ENCODE data around the gene NSUN6.
"Not testable (repeated sequence)": the region's sequence is repeated elsewhere in the genome, so short reads cannot be mapped to it uniquely, and the experiment has no call there.

The NSUN6 gene

DNA sequence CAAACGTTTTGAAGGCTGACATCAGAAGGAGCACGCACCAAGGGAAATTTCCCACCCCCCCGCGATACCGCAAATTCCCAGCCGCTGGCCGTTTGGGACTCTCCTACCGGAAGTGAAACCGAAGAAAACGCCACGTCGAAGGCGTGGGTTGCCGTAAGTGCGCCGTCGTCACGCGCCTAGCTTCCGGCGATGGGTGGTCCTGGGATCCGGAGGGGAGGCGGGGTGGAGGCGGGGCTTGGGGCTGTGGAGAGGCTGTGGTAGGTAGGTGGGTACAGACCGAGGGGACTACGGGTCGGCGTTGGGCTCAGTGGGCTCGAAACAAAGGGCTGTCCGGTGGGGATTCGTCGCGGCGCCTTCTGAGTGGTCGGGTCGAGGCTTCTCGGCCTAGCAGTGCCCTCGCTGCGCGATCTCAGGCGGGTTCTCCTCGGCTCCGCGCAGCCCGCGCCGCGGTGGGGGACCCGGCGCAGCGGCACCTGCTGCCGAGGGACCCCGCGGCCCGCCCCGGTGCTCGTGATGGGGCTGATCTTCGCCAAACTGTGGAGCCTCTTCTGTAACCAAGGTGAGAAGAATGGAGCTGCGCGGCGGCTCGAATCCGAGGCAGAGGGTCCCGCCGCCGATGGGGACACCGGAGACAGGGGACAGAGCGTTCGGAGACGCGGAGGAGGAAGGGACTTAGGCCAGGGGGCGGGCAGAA is 7.9 kb upstream of the NSUN6 start, which contains the start of gene ARL5B:
TSS of gene ARL5B (plus strand) at position 307 of the 694 bp plus-strand sequence. CDS start at position 514, 207 bp downstream.
- DNase-seq, result peak; percentile 97

DNA sequence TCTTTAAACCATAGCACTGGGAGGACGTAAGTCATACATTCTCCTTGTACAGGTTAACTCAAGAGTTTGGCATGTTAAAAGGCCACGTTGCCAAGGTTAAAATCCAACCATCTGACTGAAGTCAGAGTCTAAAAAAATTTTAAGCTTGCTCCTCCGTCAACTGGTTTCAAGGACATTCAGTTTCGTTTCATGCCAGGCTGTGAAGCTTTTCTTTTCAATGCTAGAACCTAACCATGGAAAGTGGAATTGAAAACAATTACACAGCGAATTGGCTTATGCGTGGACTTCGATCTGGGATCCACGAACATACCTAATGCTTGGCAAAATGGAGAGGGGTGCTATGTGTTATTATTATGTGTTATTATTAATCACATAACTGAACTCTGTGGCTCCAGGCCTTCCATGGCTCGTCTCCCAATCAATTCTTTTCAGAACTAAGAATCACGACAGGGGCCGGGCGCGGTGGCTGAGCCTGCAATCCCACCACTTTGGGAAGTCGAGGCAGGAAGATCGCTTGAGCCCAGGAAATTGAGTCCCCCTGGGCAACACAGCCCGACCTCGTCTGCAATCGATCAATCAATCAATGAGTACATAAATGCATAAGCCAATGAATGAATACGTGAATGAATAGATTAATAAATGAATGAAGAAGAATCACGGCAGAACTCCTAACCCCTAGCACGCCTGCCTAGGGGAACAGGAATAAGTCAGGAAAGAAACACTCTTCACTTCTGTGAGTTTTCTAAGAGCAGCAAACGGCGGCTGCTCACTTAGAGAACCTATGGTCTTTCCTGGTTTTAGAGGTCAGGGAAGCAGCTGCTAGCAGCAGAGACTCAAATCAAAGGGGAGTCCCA is 7.1 kb upstream of the NSUN6 start:
- no peak for DNase-seq

DNA sequence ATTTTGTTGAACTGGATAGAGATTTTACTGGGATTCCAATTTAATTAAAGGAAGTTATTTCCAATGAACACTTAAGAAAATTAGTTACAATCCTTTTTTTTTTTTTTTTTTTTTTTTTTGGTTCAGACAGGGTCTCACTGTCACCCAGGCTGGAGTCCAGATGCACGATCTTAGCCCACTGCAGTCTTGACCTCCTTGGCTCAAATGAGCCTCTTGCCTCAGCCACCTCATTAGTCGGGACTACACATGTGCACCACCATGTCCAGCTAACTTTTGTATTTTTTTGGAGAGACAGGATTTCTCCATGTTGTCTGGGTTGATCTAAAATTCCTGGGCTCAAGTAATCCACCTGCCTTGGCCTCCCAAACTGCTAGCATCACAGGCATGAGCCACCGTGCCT is 5.3 kb upstream of the NSUN6 start:
- no peak for DNase-seq

DNA sequence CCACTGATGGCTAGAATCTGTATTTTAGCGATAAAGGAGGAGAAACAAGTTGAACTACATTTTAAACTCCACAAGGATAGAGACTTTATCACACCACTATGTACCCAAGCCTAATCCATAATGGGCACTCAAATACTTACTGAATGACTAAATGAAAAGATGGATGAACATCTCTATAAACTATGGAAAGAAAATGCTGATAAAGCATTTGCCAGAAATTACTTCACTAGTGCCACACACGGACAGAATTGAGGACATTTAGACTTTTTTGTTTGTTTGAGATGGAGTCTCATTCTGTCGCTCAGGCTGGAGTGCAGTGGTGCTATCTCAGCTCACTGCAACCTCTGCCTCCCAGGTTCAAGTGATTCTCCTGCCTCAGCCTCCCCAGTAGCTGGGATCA is 1.7 kb upstream of the NSUN6 start:
- DNase-seq, result no peak

DNA sequence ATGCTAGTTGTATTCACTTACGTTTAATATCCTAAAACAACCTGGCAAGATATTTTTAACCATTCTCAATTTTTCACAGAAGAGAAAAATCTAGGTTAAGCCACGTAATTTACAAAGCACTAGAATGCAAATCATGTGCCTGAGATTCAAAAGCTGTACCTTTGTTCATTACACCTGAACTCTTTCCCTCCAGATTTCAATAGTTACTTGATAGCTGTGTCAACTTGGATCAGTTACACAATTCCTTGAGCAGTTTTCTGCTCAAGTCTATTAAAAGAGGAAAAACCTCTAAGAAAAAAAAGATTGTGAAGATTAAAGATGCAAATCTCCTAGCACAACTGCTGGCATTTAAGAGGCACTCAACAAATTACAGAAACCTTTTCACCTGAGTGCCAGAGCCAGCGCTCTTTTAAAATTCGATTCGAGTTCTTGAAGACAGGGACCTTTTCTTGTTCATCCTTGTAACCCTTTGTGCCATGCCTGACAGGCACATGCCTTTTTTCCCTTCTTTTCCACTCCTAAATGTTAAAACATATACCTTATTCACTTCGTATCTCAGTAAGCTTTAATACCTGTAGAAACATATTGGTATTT is 886 bp downstream of the NSUN6 start:
- DNase-seq, result peak; percentile 21

DNA sequence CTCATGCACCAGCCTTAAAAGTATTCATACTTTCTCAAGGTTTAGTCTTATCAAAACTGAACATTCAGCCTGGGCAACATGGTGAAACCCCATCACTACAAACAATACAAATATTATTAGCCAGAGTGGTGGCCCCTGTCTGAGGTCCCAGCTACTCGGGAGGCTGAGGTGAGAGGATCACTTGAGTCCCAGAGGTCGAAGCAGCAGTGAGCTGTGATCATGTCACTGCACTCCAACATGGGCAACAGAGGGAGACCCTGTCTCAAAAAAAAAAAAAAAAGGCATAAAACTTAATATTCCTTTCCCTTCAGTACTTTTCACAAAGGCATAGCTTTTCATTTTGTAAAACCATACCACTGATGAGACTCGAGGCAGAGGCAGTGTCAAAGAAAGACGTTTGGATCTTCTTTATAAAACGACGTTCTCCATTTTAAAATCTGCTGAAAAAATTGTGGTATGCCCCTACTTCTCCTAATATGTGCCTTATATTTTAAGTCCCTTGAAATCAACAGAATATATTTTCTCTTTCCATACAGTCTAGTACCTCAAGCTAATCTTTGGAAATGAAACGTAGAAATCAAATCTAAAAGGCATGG is 1.9 kb downstream of the NSUN6 start:
- peak; percentile 11 for DNase-seq

DNA sequence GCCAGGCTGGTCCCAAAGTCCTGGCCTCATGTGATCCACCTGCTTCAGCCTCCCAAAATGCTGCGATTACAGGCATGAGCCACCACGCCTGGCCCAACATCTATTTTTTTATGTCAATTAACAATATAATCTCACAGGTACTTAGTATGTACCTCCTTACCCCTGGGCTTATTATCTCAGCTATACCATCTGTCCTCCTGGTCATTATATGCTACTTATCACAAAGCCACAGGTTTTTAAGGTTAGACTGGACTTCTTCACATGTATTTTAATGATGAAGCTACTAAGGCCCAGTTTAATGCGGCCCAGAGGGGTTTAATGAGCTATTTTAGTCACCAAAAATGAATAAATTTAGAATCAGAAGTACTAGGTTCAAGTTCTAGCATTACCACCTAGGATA is 3.4 kb downstream of the NSUN6 start:
- peak; percentile 59 for DNase-seq

DNA sequence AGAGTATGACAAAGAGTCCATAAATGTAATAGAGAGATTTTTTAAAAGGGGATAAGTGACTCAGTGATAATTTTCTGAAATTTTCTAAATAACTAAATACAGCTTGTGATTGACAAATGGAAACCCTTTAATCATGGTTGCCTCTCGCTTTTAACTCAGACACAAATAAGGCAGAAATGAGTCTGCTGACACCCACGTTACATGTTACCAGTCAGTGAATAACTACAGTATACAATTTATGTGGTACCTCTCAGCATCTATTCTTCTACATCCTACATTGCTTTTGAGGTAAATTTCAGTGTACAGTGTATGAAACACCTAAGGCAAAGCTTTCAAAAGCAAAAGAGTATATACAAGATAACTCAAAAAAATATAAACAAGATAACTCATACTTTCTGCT is 4.2 kb downstream of the NSUN6 start:
- no peak for DNase-seq

DNA sequence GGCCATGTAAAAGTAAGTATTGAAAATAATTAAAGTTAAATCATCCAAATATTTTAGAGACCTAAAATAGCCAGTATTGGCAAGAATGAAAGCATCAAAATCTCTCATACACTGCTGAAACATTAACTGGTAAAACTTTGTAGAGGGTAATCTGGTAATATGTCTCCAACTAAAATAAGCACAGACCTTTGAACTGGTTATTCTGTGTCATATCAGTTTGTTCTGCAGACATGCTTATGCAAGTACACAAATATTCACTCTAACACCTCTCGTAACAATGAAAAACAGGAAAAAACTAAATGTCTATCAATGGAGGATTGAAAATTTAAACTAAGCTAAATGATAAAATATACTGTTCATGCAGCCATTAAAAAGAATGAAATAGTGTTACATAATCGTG is 11.7 kb downstream of the NSUN6 start:
- DNase-seq, result not testable (repeated sequence)

DNA sequence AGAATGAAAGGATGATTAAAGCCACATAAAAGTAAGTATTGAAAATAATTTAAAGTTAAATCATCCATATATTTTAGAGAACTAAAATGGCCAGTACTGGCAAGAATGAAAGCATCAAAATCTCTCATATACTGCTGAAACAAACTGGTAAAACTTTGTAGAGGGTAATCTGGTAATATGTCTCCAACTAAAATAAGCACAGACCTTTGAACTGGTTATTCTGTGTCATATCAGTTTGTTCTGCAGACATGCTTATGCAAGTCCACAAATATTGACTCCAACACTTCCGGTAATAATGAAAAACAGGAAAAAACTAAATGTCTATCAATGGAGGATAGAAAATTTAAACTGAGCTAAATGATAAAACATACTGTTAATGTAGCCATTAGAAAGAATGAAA is 14.0 kb downstream of the NSUN6 start:
- not testable (repeated sequence) for DNase-seq

DNA sequence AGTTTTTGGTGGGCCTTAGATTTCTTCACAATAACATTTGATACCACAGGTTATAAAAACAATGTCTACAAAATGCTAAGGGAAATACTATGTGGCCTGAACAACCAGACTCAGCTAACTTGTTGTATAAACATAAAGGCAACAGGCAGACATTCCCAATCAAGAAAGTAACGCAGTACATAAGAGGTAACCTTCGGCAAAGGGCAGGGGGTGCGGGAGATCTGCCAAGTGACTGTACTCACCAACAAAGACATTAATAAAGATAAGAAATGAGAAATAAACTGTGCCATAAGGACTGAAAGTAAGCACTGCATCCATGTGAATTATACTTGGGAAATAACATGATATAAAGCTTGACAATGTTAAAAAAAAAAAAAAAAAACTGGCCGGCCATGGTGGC is 15.4 kb downstream of the NSUN6 start:
- no peak for DNase-seq

DNA sequence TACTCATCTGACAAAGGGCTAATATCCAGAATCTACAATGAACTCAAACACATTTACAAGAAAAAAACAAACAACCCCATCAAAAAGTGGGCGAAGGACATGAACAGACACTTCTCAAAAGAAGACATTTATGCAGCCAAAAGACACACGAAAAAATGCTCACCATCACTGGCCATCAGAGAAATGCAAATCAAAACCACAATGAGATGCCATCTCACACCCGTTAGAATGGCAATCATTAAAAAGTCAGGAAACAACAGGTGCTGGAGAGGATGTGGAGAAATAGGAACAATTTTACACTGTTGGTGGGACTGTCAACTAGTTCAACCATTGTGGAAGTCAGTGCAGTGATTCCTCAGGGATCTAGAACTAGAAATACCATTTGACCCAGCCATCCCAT is 18.9 kb downstream of the NSUN6 start:
- DNase-seq, result not testable (repeated sequence)

DNA sequence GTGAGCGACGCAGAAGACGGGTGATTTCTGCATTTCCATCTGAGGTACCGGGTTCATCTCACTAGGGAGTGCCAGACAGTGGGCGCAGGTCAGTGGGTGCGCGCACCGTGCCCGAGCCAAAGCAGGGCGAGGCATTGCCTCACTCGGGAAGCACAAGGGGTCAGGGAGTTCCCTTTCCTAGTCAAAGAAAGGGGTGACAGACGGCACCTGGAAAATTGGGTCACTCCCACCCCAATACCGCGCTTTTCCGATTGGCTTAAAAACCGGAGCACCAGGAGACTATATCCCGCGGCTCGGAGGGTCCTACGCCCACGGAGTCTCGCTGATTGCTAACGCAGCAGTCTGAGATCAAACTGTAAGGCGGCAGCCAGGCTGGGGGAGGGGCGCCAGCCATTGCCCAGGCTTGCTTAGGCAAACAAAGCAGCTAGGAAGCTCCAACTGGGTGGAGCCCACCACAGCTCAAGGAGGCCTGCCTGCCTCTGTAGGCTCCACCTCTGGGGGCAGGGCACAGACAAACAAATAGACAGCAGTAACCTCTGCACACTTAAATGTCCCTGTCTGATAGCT is 23.9 kb downstream of the NSUN6 start:
- peak; percentile 81 for DNase-seq

DNA sequence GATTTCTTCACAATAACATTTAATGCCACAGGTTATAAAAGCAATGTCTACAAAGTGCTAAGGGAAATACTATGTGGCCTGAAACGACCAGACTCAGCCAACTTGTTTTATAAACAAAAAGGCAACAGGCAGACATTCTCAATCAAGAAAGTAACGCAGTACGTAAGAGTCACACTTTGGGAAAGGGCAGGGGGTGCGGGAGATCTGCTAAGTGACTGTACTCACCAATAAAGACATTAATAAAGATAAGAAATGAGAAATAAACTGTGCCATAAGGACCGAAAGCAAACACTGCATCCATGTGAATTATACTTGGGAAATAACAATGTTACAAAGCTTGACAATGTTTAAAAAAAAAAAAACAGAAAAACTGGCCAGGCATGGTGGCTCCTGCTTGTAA is 25.5 kb downstream of the NSUN6 start:
- DNase-seq, result no peak

DNA sequence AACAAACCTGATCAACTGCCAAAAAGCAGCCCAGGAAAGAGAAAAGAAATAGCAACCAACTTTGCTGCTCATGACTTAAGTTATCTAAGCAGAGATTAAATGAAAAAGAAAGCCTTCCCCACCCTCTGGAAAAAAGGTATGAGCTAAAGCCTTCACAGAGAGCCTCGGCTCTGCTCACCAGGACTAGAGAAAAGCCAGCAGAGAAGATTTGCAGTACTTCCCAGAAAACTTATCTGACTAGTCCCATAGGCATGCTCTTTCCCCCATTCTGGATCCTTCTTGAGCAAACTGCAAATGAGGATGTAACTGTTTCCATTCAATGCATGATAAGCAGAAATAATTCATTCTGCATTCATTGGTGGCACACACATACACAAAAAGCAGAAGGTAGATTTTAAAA is 27.7 kb downstream of the NSUN6 start:
- not testable (repeated sequence) for DNase-seq

DNA sequence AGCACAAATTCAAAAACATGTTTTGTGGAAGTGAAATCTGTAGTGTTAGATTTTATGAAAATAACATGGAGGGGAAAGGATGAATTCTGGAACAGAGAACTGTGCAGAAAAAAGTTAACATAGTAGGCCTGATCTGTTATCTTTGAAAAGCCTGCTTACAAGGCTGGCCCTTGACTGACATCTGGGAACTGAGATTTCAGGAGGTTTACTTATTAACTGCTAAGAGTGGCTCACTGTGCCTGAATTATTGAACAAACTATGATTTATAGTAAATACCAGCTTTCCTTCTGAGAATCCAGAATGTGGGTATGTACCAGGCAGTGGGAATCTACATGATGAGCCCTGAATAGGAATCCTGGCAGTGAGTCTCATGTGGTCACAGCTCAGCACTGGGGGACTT is 30.5 kb downstream of the NSUN6 start:
- DNase-seq, result no peak

DNA sequence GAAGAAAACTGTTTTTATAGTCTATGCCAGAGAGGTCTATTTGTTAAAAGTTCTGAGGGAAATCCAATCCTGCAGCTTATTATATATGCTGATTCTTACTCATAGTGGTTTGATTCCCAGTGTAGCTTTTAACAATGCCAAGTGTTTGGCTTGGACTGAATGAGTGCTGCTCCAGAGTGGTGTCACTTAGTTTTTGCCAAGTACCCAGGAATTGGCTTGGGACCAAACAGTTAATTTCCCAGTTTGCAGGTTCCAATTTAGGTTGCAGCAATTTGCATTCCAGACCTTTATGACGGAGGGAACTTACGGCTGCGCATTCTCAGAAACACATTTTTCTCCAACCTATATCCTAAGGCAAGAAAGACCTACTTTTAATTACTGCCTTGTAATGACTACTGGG is 32.4 kb downstream of the NSUN6 start:
- DNase-seq, result no peak

DNA sequence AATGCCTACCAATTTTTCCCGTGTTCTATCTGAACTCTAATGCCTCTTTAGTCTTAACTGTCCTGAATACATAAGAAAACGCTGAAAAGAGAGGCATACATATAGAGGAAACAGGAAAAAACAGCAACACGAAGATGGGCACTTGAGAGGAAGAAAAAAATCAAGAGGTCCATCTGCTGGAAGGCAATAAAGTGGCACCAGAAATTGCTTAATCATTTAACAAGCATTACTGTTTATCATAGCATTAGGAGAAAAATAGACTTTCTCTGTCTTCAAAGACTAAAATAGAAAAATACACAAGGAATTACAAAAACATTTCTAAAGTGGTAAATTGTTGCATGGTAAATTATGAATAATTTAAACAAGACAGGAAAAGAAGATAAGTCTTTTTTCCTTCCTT is 35.0 kb downstream of the NSUN6 start:
- no peak for DNase-seq

DNA sequence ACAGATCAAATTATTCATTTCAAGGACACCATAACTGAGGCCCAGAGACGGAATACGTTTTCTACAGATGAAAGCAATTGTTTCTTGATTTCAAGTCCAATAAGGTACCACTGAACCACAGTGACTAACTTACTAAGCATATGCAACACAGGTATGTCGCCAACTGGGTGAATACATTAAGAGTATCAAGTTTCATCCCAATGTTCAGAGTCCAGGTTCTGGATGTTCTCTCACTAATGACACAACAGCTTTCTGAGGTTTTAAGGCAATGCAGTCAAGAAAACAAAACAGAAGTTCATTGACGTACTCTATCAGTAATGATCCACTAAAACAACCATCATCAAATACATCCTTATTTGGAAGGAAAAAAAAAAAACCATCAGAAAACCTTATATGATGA is 35.8 kb downstream of the NSUN6 start:
- DNase-seq, result no peak

DNA sequence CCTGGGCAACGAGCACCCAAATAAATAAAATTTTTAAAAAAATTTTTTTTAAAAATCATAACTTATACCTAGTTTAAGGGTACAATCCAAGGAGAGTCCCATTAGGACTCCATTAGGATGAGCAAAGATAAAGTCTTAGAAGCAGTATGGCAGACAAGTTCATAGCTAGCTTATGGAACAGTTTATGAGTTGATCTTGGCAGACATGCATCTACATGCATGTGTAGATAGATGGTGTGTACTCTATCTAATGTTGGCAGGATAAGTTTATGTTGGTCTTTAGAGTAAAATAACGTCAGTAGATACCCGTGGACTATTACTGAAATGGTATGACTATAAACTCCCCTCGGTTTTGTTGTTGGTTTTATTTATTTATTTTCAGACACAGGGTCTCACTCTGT is 40.2 kb downstream of the NSUN6 start:
- no peak for DNase-seq

DNA sequence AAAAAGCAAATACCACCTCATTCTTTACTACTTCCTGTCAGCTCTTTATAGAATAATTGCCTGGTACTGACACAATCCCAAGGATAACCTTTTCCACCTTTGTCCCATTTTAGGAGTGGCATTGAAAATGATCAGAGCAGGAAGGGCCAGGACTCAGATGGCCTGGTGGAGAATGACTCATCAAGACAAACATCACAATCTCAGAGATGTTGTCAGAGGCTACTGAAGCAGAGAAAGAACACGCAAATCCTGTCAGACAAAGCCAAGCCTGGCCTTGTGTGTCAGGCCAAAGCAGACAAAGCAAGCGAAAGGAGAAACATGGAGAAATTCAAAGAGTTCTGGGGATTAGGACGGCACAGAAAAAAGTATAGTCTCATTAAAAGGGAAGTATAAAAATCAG is 40.9 kb downstream of the NSUN6 start:
- no peak for DNase-seq

DNA sequence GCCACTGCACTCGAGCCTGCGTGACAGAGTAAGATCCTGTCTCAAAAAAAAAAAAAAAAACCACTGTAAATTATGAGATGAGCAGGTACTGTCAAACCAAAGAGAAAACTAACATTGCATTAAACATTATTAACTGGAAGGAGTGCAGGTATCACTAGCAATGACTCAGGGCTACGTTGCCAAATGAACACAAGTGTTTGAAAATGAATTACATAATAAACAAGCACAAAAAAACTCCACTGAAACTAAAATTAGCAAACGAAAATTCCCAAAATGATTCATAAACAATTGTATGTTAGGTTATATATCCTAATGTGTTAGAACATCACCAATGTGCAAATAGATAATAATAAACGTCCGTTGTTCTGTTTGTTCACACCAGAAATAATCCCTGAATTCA is 42.8 kb downstream of the NSUN6 start:
- DNase-seq, result no peak

Data from NCI-H82 (cell line).